Ramos (cell line): Measurements from ENCODE around the gene SPRED3.
"Not testable (repeated sequence)": the region's sequence is repeated elsewhere in the genome, so short reads cannot be mapped to it uniquely, and the experiment has no call there.

Experiments used
- in situ Hi-C: fragments of 300-500 bp; cut with MboI; formaldehyde crosslinking; loops from one replicate; pipeline ENCODE4 v1.14.3; 2022; ENCODE audit warnings: low sequenced_read_pairs; ENCODE audit not compliant: unreplicated experiment

SPRED3 gene

GRCh38 chr19:38412491-38412890 is 24.0 kb downstream of the SPRED3 start:
- in situ Hi-C loops: loop anchor here (25.0 kb wide), 1 partner anchor 525 kb away; the partner anchor contains the start of genes MRPS12 and SARS2

GRCh38 chr19:38412961-38413360 is 24.5 kb downstream of the SPRED3 start:
- in situ Hi-C loops: loop anchor here (25.0 kb wide), 1 partner anchor 524 kb away; the partner anchor contains the start of genes MRPS12 and SARS2

GRCh38 chr19:38413416-38413815 is 24.9 kb downstream of the SPRED3 start:
- in situ Hi-C loops: loop anchor here (25.0 kb wide), 1 partner anchor 524 kb away; the partner anchor contains the start of genes MRPS12 and SARS2

- in situ Hi-C loops: loop anchor here (25.0 kb wide), 1 partner anchor 520 kb away; the partner anchor contains the start of genes MRPS12 and SARS2
These were observed 28.6 kb downstream of the SPRED3 start for GRCh38 chr19:38417146-38417543.

- in situ Hi-C loops: loop anchor here (25.0 kb wide), 1 partner anchor 519 kb away; the partner anchor contains the start of genes MRPS12 and SARS2
These were observed 29.3 kb downstream of the SPRED3 start for GRCh38 chr19:38417544-38418506.

GRCh38 chr19:38420935-38421334 is 32.4 kb downstream of the SPRED3 start:
- in situ Hi-C loops: loop anchor here (25.0 kb wide), 1 partner anchor 516 kb away; the partner anchor contains the start of genes MRPS12 and SARS2

GRCh38 chr19:38421856-38422255 is 33.4 kb downstream of the SPRED3 start:
- in situ Hi-C loops: loop anchor here (25.0 kb wide), 1 partner anchor 515 kb away; the partner anchor contains the start of genes MRPS12 and SARS2

- in situ Hi-C loops: loop anchor here (25.0 kb wide), 1 partner anchor 515 kb away; the partner anchor contains the start of genes MRPS12 and SARS2
These were observed 33.9 kb downstream of the SPRED3 start for GRCh38 chr19:38422438-38422837.

GRCh38 chr19:38424272-38424671 is 35.8 kb downstream of the SPRED3 start:
- in situ Hi-C loops: loop anchor here (25.0 kb wide), 1 partner anchor 513 kb away; the partner anchor contains the start of genes MRPS12 and SARS2

GRCh38 chr19:38425222-38425809 is 36.8 kb downstream of the SPRED3 start:
- in situ Hi-C loops: no loop called here

GRCh38 chr19:38425810-38426466 is 37.4 kb downstream of the SPRED3 start, which contains the start of gene RASGRP4:
Gene RASGRP4 (minus strand): TSS chr19:38426219. CDS start chr19:38426091, 128 bp downstream.
- in situ Hi-C loops: no loop called here

GRCh38 chr19:38427035-38427677 is 38.7 kb downstream of the SPRED3 start:
- in situ Hi-C loops: not testable (repeated sequence)

GRCh38 chr19:38429055-38429810 is 40.7 kb downstream of the SPRED3 start:
- in situ Hi-C loops: no loop called here

GRCh38 chr19:38429811-38430156 is 41.3 kb downstream of the SPRED3 start:
- in situ Hi-C loops: no loop called here

GRCh38 chr19:38430931-38431330 is 42.4 kb downstream of the SPRED3 start:
- in situ Hi-C loops: no loop called here

GRCh38 chr19:38433268-38433733 is 44.8 kb downstream of the SPRED3 start, which contains the start of gene RYR1:
Gene RYR1 (plus strand): TSS chr19:38433691. CDS start chr19:38433830, 139 bp downstream.
- in situ Hi-C loops: no loop called here

GRCh38 chr19:38434549-38435051 is 46.1 kb downstream of the SPRED3 start:
- in situ Hi-C loops: no loop called here

GRCh38 chr19:38437295-38437694 is 48.8 kb downstream of the SPRED3 start:
- in situ Hi-C loops: no loop called here
